Measurements from ENCODE around the gene CRB2.

Gene CRB2

DNA sequence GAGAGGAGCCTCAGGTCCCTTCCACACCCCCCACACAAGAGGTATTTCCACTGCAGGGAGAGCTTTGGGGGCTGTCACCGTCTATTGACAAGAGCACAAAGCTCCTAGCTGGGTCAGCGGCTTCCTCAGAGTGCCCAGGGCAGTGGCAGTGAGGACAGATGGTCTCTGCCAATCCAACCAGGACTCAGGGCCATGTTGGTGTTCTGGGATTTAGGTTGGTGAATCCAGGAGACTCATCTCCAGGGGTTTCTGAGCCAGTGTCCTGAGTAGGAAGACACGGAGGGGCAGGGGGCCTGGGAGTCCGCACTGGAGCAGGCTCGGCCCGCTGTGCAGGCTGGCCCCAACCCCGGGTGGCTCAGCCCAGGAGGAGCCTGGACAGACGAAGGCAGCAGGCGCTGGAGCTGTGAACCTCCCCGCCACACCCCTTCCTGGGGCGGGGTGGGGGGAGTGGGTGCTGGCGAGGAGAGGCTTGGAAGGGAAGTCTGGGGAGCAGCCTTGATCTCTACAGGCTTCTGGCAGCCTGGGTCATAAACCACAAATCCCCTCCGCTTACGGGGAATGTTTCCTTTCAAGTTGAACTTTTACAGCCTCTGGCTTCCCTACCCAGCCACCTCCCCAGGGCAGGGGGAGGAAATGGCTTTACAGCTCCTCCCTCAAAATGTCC, 19.6 kb downstream of the CRB2 start:
- TF ChIP-seq CTCF (conservative IDR thresholded peaks at IDR 0.05; ENCODE audit: control insufficient read depth, insufficient read depth, low read depth, low read length), result no peak
- no peak for DNase-seq (ENCODE audit: low read depth)
- no peak overlapping the region for H3K4me3 ChIP-seq (ENCODE audit: control insufficient read depth, low read depth, low read length)

- DNase-seq (ENCODE audit: low read depth), result no peak
- no peak for TF ChIP-seq CTCF (conservative IDR thresholded peaks at IDR 0.05; ENCODE audit: control insufficient read depth, insufficient read depth, low read depth, low read length)
- no peak overlapping the region for H3K4me3 ChIP-seq (ENCODE audit: control insufficient read depth, low read depth, low read length)
Observed at GRCh38 chr9:123376218-123377071, 20.4 kb downstream of the CRB2 start.

DNA sequence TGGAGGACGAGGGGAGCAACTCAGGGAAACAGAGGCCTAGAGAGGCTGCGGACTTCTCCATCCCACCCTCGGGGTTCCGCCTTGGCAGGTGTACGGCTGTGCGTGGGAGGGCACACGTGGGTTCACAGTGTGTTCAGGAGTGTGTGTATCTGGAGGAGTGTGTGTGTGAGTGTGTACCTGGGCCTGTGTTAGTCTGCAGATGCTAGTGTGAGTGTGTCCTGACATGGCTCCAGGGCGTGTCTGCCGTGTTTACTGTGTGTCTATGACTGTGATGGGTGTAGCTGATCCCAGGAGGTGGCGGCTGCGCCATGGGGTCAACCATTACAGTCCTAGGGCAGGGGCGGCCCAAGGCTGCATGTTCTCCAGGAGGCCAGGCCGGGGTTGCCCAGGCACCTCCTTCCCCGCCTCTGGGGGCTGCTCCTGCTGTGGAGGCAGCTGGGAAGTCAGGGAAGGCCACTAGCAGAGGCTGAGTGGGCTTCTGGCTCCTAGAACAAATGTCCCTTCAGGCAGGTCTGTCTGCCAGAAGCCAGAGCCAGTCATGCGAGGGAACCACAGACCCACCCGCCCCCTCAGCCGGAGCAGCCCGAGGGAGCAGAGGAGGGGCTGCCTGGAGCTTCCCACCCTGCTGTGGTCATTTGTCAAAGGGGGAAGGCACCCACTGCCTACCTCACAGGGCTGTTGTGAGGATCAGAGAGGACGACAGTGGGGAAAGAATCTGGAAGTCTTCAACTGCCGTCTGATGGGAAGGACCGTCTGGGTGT, 21.4 kb downstream of the CRB2 start:
- DNase-seq (ENCODE audit: low read depth), result no peak
- no peak overlapping the region for H3K4me3 ChIP-seq (ENCODE audit: control insufficient read depth, low read depth, low read length)
- no peak for TF ChIP-seq CTCF (conservative IDR thresholded peaks at IDR 0.05; ENCODE audit: control insufficient read depth, insufficient read depth, low read depth, low read length)

GRCh38 chr9:123378025-123378424, 22.0 kb downstream of the CRB2 start:
- no peak overlapping the region for H3K4me3 ChIP-seq (ENCODE audit: control insufficient read depth, low read depth, low read length)
- no peak for DNase-seq (ENCODE audit: low read depth)
- no peak for TF ChIP-seq CTCF (conservative IDR thresholded peaks at IDR 0.05; ENCODE audit: control insufficient read depth, insufficient read depth, low read depth, low read length)

GRCh38 chr9:123378956-123379660, 23.1 kb downstream of the CRB2 start:
- TF ChIP-seq CTCF (conservative IDR thresholded peaks at IDR 0.05; ENCODE audit: control insufficient read depth, insufficient read depth, low read depth, low read length), result no peak
- DNase-seq (ENCODE audit: low read depth), result no peak
- no peak overlapping the region for H3K4me3 ChIP-seq (ENCODE audit: control insufficient read depth, low read depth, low read length)

All from fibroblast of mammary gland (primary cell).